Islet of Langerhans (tissue), 1 donor: ENCODE data around the gene BHLHA15.

Experiments used
- FAIRE-seq: peaks from one replicate; lab custom pipeline; 2011; peaks lifted over from hg19 to GRCh38; lab: Jason Lieb, UNC

Gene BHLHA15

GRCh38 chr7:98244871-98245270, 33.6 kb downstream of the BHLHA15 start:
- no peak for FAIRE-seq

- no peak for FAIRE-seq
These were observed 36.9 kb downstream of the BHLHA15 start for GRCh38 chr7:98248156-98248555.

- no peak for FAIRE-seq
These were observed 37.9 kb downstream of the BHLHA15 start for GRCh38 chr7:98249106-98249505.

- FAIRE-seq: no peak
These were observed 39.5 kb downstream of the BHLHA15 start for GRCh38 chr7:98250789-98251188.

GRCh38 chr7:98251231-98251600, 40.0 kb downstream of the BHLHA15 start:
- no peak for FAIRE-seq

- no peak for FAIRE-seq
These were observed 40.6 kb downstream of the BHLHA15 start, which contains the start of gene TECPR1 for GRCh38 chr7:98251601-98252424. Gene TECPR1 (minus strand): TSS chr7:98252232. CDS start chr7:98246146, 6,086 bp downstream.

GRCh38 chr7:98252425-98253054, 41.3 kb downstream of the BHLHA15 start:
- FAIRE-seq: no peak

- no peak for FAIRE-seq
These were observed 43.3 kb downstream of the BHLHA15 start for GRCh38 chr7:98254516-98254915.

GRCh38 chr7:98254951-98255610, 43.8 kb downstream of the BHLHA15 start:
- FAIRE-seq: no peak

GRCh38 chr7:98256431-98256830, 45.2 kb downstream of the BHLHA15 start:
- no peak for FAIRE-seq

- no peak for FAIRE-seq
These were observed 46.5 kb downstream of the BHLHA15 start for GRCh38 chr7:98257701-98258100.
